HG03520 (cell line): ENCODE measurements around the gene MTSS2.

Source experiments
- ATAC-seq: cut with Tn5 transposase; IDR thresholded peaks from one replicate; pipeline ENCODE4 v1.9.1; 2021; ENCODE audit warnings: mild to moderate bottlenecking, moderate library complexity; ENCODE audit not compliant: unreplicated experiment

Gene MTSS2

DNA sequence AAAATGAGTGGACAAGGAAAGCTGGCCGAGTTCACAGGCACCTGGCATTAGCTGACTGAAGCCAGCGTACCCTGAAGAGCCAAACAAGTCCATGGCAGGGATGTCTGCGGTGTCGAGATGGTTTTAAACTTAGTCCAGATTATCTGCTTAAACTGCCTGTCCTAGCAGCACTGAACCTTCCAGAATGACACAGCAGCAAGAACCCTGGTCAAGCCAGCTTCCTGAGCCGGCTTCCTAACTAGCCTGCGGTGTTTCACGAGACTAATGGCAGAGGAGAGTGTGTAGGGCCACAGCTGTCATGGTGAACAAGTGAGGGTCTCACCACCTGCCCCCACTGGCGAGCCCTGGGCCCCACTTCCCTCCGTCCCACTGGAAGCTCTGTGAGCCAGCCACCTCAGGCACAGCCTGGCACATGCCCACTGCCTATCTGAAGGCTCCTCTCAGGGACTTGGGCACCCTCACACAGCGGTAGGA, 28.8 kb upstream of the MTSS2 start:
- ATAC-seq: no peak

DNA sequence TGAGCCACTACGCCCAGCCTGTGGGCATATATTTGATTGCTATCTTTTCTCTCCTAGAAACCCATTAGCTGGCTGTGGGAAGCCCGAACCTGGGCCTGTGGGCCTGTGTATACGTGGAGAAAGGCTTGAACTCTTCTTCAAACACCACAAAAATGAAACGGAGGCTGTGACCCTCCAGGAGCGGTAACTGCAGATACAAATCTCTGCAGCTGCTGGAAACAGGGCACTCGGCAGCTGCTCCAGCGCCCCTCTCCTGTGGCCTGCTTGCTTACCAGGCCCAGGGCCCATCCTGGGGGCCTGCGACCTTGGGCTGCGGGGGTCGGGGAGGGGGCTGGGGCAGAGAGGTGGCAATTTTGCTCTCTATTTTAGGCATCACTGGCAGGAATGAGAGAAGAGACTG, 28.0 kb upstream of the MTSS2 start:
- ATAC-seq: no peak

GRCh38 chr16:70713342-70713741, 27.5 kb upstream of the MTSS2 start:
- ATAC-seq: no peak

GRCh38 chr16:70712942-70713341, 27.1 kb upstream of the MTSS2 start:
- ATAC-seq: no peak

DNA sequence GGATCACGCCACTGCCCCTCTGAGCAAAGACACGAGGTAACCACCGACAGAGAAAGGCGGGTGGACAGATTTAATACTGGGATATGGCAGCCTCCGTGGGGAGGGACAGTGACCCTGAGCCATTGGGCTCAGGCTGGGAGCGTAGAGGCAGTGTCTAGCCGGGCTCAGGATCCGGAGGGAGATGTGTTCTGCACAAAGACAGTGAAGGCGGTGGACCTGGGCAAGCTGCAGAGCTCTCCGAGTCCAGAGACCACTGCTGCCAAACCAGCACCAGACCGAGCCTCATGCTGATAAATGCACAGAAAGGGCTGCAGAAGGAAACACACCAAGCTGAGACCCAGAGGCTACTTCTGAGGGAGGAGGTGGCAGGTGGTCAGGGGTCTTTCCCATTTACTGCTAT, 26.5 kb upstream of the MTSS2 start:
- ATAC-seq: no peak

DNA sequence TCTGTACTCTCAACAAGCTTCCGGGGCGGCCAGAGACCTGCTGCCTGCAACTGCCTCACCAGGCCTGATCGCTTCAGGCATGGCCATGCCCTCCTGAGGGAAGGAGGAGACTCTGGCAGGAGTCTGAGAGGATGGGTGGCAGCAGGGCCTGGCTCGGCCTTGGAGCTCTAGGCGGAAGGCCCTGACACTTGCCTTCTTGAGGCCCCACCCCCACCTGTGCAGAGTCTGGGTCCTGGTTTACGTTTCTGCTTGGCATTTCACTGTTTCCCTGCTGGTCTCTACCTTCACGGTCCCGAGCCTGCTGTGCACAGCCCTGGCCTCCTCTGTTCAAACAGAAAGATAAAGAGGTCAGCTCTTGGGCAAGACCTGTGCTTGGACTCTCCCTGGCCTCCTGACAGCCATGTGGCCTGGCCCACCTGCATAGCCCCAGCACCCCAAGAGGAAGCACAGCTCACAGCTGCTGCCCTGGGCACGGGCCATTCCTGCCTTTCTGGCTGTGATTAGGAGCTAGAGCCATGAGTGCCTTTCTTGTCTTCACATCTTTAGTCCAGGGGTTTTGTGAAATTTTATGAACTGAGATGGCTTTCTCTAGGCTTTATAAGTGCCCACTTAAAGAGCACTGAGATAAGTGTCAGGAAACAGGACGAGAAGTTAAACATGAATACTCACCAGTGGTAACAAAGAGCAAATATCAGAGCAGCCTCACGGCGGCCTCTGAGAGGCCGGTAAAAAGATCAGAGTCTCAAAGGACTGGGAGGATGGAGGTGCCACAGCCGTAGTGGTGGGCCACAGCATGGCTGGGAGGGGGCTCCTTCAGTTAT, 25.6 kb upstream of the MTSS2 start:
- no peak for ATAC-seq

DNA sequence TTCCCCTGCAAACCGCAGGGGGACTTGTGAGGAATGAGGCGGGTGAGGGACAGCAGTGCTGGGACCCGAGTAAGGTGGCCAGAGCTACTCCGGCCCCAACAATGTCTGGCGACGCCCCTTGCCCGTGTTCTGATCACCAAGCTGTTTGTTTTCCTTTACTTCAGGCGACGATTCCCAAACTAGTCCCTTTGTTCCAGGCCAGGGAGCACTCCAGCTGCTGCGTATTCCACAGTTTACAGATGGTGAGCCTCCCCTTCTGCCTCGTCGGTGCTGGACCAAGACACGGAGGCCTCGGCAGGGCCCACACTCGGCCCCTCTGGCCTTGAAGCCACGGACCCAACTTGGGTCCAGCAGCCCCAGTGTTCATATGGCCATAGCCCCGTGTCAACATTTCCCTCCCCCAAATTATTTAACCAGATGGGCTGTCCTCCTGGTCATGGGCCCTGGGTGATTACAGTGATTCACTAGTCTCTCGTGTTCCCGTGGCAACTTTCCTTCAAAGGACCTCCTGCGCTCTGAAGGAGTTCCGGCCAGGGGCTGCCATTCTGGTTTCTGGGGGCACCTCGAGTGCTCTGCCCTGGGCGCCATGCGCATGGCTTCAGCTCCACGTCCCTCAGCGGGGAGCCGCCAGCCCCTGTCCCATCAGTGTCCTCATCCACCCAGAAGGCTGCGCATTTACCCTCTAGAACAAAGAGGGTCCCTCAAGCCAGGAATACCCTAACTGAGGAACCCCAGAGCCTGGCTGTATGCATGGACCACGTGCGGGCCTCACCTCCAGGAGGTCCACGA, 24.8 kb upstream of the MTSS2 start:
- no peak for ATAC-seq

- no peak for ATAC-seq
These were observed 24.1 kb upstream of the MTSS2 start for GRCh38 chr16:70709942-70710341.

- no peak for ATAC-seq
These were observed 23.6 kb upstream of the MTSS2 start for GRCh38 chr16:70709457-70709856.

- ATAC-seq: no peak
These were observed 22.8 kb upstream of the MTSS2 start for GRCh38 chr16:70708366-70709246.

GRCh38 chr16:70706948-70707465, 21.2 kb upstream of the MTSS2 start:
- no peak for ATAC-seq

DNA sequence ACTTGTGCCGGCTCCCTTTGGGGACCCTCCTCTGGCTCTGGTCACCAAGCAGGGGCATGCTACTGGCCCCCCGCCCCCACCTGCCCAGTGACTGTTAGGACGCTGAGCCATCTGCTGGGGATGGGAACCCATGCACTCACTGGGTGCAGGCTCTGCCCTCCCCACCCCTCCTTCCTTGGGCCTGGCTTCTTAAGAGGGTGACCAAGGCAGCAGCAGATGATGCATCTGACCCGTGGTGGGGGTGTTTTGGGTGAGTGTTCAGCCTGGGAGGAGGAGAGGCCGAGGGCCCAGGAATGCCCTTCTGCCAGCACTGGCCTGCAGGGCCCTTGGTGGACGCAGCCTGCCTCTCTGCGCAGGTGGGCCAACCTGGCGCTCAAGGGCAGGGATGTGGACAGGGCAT, 19.2 kb upstream of the MTSS2 start:
- no peak for ATAC-seq

DNA sequence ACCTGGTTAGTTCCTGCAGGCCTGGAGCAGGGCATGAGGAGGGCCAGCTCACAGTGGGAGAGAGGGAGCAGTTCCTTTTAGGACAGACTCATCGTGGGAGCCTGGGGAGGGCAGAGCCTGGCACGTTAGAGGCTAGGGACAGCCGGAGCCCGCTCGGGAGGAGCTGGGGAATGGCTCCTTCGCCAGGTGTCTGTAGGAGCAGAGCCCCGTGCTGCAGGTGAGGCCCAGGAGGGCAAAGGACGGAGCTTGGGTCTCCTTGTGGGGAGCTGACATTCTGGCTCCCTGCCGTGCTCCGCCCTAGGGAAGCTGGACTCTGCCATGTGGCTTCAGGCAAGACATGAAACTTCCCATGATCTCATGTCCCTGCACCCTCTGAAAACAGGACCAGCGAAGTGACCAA, 18.7 kb upstream of the MTSS2 start:
- ATAC-seq: no peak

GRCh38 chr16:70703835-70704381, 18.1 kb upstream of the MTSS2 start:
- no peak for ATAC-seq

- no peak for ATAC-seq
These were observed 17.4 kb upstream of the MTSS2 start for GRCh38 chr16:70703041-70703834.

DNA sequence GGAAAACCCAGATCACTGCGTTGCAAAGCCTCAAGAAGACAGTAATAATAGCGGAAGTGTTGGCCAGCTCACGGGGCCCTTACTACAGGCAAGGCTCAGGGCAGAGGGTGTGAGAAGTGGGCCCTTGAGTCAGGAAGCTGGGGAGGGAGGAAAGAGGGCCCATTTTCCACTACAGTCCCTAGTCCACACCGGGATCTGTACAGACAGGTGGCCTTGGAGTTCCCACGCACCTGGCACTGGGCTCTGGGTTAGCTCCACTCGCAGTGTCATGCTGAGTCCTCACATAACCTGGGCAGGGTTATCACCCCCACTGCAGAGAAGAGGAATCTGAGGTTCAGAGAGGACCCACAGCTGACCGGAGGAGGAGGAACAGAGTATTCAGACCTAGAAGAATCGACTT, 16.8 kb upstream of the MTSS2 start:
- no peak for ATAC-seq

GRCh38 chr16:70701998-70702397, 16.1 kb upstream of the MTSS2 start:
- no peak for ATAC-seq

GRCh38 chr16:70701596-70701995, 15.7 kb upstream of the MTSS2 start:
- ATAC-seq: no peak

DNA sequence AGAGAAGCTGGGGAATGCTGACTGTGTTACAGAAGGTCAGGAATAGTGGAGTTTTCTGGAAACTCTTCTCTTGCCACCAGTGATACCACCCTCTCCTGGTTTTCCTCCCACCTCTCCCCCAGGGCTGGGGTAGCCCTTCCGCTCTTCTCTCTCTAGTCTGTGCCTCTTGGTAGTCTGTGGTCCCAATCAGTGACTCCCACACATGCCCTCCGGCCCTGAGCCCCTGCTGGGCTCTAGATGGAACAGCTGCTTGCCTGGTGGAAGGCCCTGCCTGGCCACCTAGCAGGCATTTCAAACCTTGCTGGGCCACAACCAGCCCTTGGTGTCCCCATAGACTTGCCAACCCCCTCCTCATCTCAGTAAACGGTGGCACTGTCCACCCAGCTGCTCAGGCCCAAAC, 15.2 kb upstream of the MTSS2 start:
- no peak for ATAC-seq
